IMR-90 (cell line): Measurements from ENCODE around the gene MAN2A2. TPM values are rescaled to one million over a fixed set of nuclear protein-coding genes. Genes with fewer than 3 reads are reported as not detected.

ENCODE experiments used
- microRNA-seq, 2 experiments: library from miRNA; stranded (forward) in 1 of 2; unstranded in 1 of 2; fragments of 10-50 nt in 1 of 2; fragments of <30 nt in 1 of 2; gene quantifications in 1 of 2; microRNA quantifications in 1 of 2; one replicate each; pipeline versions ENCODE3 to v1.1.0; 2013 to 2020; ENCODE audit not compliant: insufficient read depth in 1 of 2, insufficient read length in 1 of 2, unreplicated experiment in 1 of 2
- polyA plus RNA-seq, 3 experiments: library from polyadenylated mRNA; depleted of rRNA; stranded (reverse); fragments of >200 nt; gene quantifications; 2 replicates each; pipeline ENCODE4 v1.2.3, GENCODE V29; 2012; ENCODE audit warnings: low replicate concordance in 1 of 3
- small RNA-seq, 5 experiments: library from RNA; depleted of rRNA; stranded (forward); fragments of <200 nt; gene quantifications; one replicate each; pipeline ENCODE3, GENCODE V24; 2012
- total RNA-seq: library from RNA; depleted of rRNA; stranded (reverse); fragments of >200 nt; gene quantifications from 2 replicates; pipeline ENCODE4 v1.2.3, GENCODE V29; 2012; rRNA removed

MAN2A2 gene
- total and polyA plus RNA-seq, 2 of the 4 experiments (the other 2 are of a cell fraction): 3.4 to 52.5 TPM

Small RNA genes within 50 kb of the gene (microRNA-seq; reads per million reads assigned to microRNA genes)
- gene RN7SL363P (ENCODE audit: insufficient read depth, insufficient read length): not detected

Small RNA genes within 50 kb of the gene (small RNA-seq; reads per million reads assigned to genes)
- gene RN7SL363P: 0 reads per million in 5 experiments

Other genes with a start within 250 kb of the MAN2A2 start
- 6.5 and 7.2 TPM in 2 replicates for gene BLM, start 186.0 kb upstream of the MAN2A2 start, total RNA-seq
- gene BLM, start 186.0 kb upstream of the MAN2A2 start, polyA plus RNA-seq (2012; rRNA removed): 2.3 and 2.5 TPM in 2 replicates
- gene FURIN, start 34.7 kb upstream of the MAN2A2 start, total RNA-seq: 30.8 and 34.8 TPM in 2 replicates
- 54.3 and 59.5 TPM in 2 replicates for gene FURIN, start 34.7 kb upstream of the MAN2A2 start, polyA plus RNA-seq (2012; rRNA removed)
- gene FES, start 18.8 kb upstream of the MAN2A2 start, total RNA-seq: 9.7 and 11.7 TPM in 2 replicates
- 10.5 and 12.5 TPM in 2 replicates for gene FES, start 18.8 kb upstream of the MAN2A2 start, polyA plus RNA-seq (2012; rRNA removed)
- gene HDDC3, start 29.2 kb downstream of the MAN2A2 start, total RNA-seq: 7.2 and 7.9 TPM in 2 replicates
- 10.7 and 10.8 TPM in 2 replicates for gene HDDC3, start 29.2 kb downstream of the MAN2A2 start, polyA plus RNA-seq (2012; rRNA removed)
- 85.3 and 100 TPM in 2 replicates for gene UNC45A, start 32.0 kb downstream of the MAN2A2 start, total RNA-seq
- gene UNC45A, start 32.0 kb downstream of the MAN2A2 start, polyA plus RNA-seq (2012; rRNA removed): 68.9 and 77.5 TPM in 2 replicates
- 3.9 and 4.4 TPM in 2 replicates for gene RCCD1, start 51.6 kb downstream of the MAN2A2 start, total RNA-seq
- 9.9 TPM in 2 replicates for gene RCCD1, start 51.6 kb downstream of the MAN2A2 start, polyA plus RNA-seq (2012; rRNA removed)
- gene PRC1, start 91.2 kb downstream of the MAN2A2 start, total RNA-seq: 148 and 208 TPM in 2 replicates
- gene PRC1, start 91.2 kb downstream of the MAN2A2 start, polyA plus RNA-seq (2012; rRNA removed): 131 and 132 TPM in 2 replicates
- 7.5 and 9.0 TPM in 2 replicates for gene VPS33B, start 119.3 kb downstream of the MAN2A2 start, total RNA-seq
- 11.3 and 12.3 TPM in 2 replicates for gene VPS33B, start 119.3 kb downstream of the MAN2A2 start, polyA plus RNA-seq (2012; rRNA removed)
- not detected in 2 replicates for gene SV2B, start 197.0 kb downstream of the MAN2A2 start, total RNA-seq
- gene SV2B, start 197.0 kb downstream of the MAN2A2 start, polyA plus RNA-seq (2012; rRNA removed): not detected in 2 replicates